ENCODE results near the gene HOXA6.

Gene HOXA6

GRCh38 chr7:27184337-27185012 is 36.9 kb upstream of the HOXA6 start:
- no peak for DNase-seq

GRCh38 chr7:27183682-27184336 is 36.2 kb upstream of the HOXA6 start:
- DNase-seq, result no peak

GRCh38 chr7:27182861-27183681 is 35.5 kb upstream of the HOXA6 start:
- DNase-seq, result no peak

- DNase-seq, result no peak
These were observed 34.8 kb upstream of the HOXA6 start for GRCh38 chr7:27182285-27182841.

GRCh38 chr7:27181795-27182275 is 34.3 kb upstream of the HOXA6 start:
- DNase-seq, result no peak

GRCh38 chr7:27180431-27181420 is 33.2 kb upstream of the HOXA6 start:
- no peak for DNase-seq

- DNase-seq, result peak; percentile 58
These were observed 32.2 kb upstream of the HOXA6 start for GRCh38 chr7:27179503-27180430.

GRCh38 chr7:27179030-27179429 is 31.5 kb upstream of the HOXA6 start:
- DNase-seq, result no peak

- DNase-seq, result no peak
These were observed 30.8 kb upstream of the HOXA6 start for GRCh38 chr7:27178366-27178765.

- DNase-seq, result no peak
These were observed 30.3 kb upstream of the HOXA6 start for GRCh38 chr7:27177795-27178320.

- DNase-seq, result no peak
These were observed 29.6 kb upstream of the HOXA6 start for GRCh38 chr7:27176962-27177794.

- no peak for DNase-seq
These were observed 28.9 kb upstream of the HOXA6 start for GRCh38 chr7:27176524-27176845.

GRCh38 chr7:27175626-27176523 is 28.3 kb upstream of the HOXA6 start:
- DNase-seq, result no peak

- DNase-seq, result no peak
These were observed 27.5 kb upstream of the HOXA6 start for GRCh38 chr7:27174874-27175625.

GRCh38 chr7:27173956-27174873 is 26.6 kb upstream of the HOXA6 start, which contains the start of gene HOXA10:
HOXA10 (minus strand) TSS chr7:27174320; CDS start chr7:27174306, 14 bp downstream.
- DNase-seq, result no peak

GRCh38 chr7:27173511-27173955 is 26.0 kb upstream of the HOXA6 start:
- DNase-seq, result no peak

Data from T-helper 9 cell (primary cell).